GM12878 (cell line): Measurements from ENCODE around the gene HERC4. TPM values are rescaled to one million over a fixed set of nuclear protein-coding genes. Genes with fewer than 3 reads are reported as not detected.

ENCODE experiments used
- ATAC-seq: fragments of 200-7000 bp; cut with Tn5 transposase; 3 replicates; pipeline ENCODE4 v1.9.1; 2020; ENCODE audit warnings: mild to moderate bottlenecking, moderate library complexity
- BruUV-seq: library from RNA; stranded (reverse); fragments of 400-500 nt; replicated peaks from 2 replicates; lab custom pipeline; 2021; lab: Mats Ljungman, UMichigan
- CTCF ChIA-PET: fragments of 300-600 bp; sonication (Branson Sonifier 250); formaldehyde crosslinking; extraction: SDS; loops from one replicate; lab custom pipeline; 2021; ENCODE audit warnings: inconsistent platforms; lab: Yijun Ruan, JAX
- POLR2A ChIA-PET: fragments of 350-600 bp; formaldehyde crosslinking; extraction: SDS; loops from one replicate; lab custom pipeline; 2021; ENCODE audit warnings: inconsistent platforms; lab: Charles Lee
- RAD21 ChIA-PET: fragments of 300-600 bp; sonication (Branson Sonifier 250); formaldehyde crosslinking; loops from one replicate; lab custom pipeline; 2023; ENCODE audit warnings: antibody characterized with exemption; ENCODE audit not compliant: unreplicated experiment; lab: Charles Lee
- SMC1A ChIA-PET: fragments of 300-600 bp; sonication (Branson Sonifier 250); formaldehyde crosslinking; loops from one replicate; lab custom pipeline; 2023; ENCODE audit not compliant: unreplicated experiment, uncharacterized antibody; lab: Charles Lee
- DNase-seq: peaks from one replicate; pipeline ENCODE4 v3.0.0-alpha.2; 2011; ENCODE audit warnings: low read depth, low spot score
- FAIRE-seq: peaks from 3 replicates; lab custom pipeline; 2011; peaks lifted over from hg19 to GRCh38; lab: Jason Lieb, UNC
- H2AFZ ChIP-seq: 2 replicates; pipeline ENCODE4 v1.6.0; 2011; ENCODE audit warnings: low read depth, low read length, control low read depth; ENCODE audit not compliant: control insufficient read depth
- H3K27ac ChIP-seq: 2 replicates; pipeline ENCODE4 v1.5.1; 2011; ENCODE audit warnings: control low read depth; ENCODE audit not compliant: control insufficient read depth, insufficient read depth
- H3K27me3 ChIP-seq, 2 experiments: replicated peaks in 1 of 2; 2 replicates each; pipeline versions ENCODE4 v1.6.0 to v1.6.1; 2011; ENCODE audit warnings: low read length in 1 of 2; ENCODE audit not compliant: control insufficient read depth in 2 of 2, insufficient read depth in 2 of 2
- H3K36me3 ChIP-seq, 2 experiments: 2 replicates each; pipeline ENCODE4 v1.5.1; 2011; ENCODE audit warnings: low read length in 1 of 2; ENCODE audit not compliant: control insufficient read depth in 2 of 2, insufficient read depth in 2 of 2
- H3K4me1 ChIP-seq: 2 replicates; pipeline ENCODE4 v1.6.1; 2011; ENCODE audit warnings: mild to moderate bottlenecking, low read length, moderate library complexity, mixed read lengths; ENCODE audit not compliant: control insufficient read depth, insufficient read depth
- H3K4me2 ChIP-seq: 2 replicates; pipeline ENCODE4 v1.6.0; 2011; ENCODE audit warnings: control low read depth; ENCODE audit not compliant: control insufficient read depth, insufficient read depth
- H3K4me3 ChIP-seq: fragments of 200-600 bp; sonication (generic); 2 replicates; pipeline ENCODE4 v1.5.1; 2016
- H3K79me2 ChIP-seq: 2 replicates; pipeline ENCODE4 v1.6.0; 2011; ENCODE audit warnings: low read length; ENCODE audit not compliant: control insufficient read depth, insufficient read depth
- H3K9ac ChIP-seq: 2 replicates; pipeline ENCODE4 v1.8.0; 2011; ENCODE audit warnings: low read length, control low read depth, mixed read lengths; ENCODE audit not compliant: control insufficient read depth, insufficient read depth
- H3K9me3 ChIP-seq: replicated peaks from 3 replicates; pipeline ENCODE4 v1.5.1; 2011; ENCODE audit warnings: mild to moderate bottlenecking, low read length; ENCODE audit not compliant: control insufficient read depth, insufficient read depth
- H4K20me1 ChIP-seq: 2 replicates; pipeline ENCODE4 v1.6.0; 2011; ENCODE audit not compliant: control insufficient read depth, insufficient read depth
- CEBPB ChIP-seq, 2 experiments: fragments of 150-350 bp in 1 of 2; IDR thresholded peaks; 2 replicates each; pipeline ENCODE4 v1.6.1; 2012 to 2014; ENCODE audit warnings: low read depth in 2 of 2, low read length in 2 of 2, borderline replicate concordance in 1 of 2, inconsistent platforms in 1 of 2
- E2F4 ChIP-seq: IDR thresholded peaks from 2 replicates; pipeline ENCODE4 v1.6.1; 2012; ENCODE audit warnings: low read depth, low read length, improper control_type of control experiment
- EGR1 ChIP-seq, 2 experiments: IDR thresholded peaks; 1 replicate in 1 of 2; 2 replicates in 1 of 2; pipeline ENCODE4 v1.6.1; 2011 to 2012; ENCODE audit warnings: low read depth in 2 of 2, low read length in 2 of 2, borderline replicate concordance in 1 of 2, mild to moderate bottlenecking in 1 of 2, moderate library complexity in 1 of 2
- HSF1 ChIP-seq: fragments of 150-350 bp; IDR thresholded peaks from 2 replicates; pipeline ENCODE4 v1.6.1; 2014; ENCODE audit warnings: mild to moderate bottlenecking, low read depth, low read length
- PKNOX1 ChIP-seq: fragments of 450-650 bp; IDR thresholded peaks from 2 replicates; pipeline ENCODE4 v1.6.1; 2016; ENCODE audit warnings: mild to moderate bottlenecking
- RBBP5 ChIP-seq: fragments of 200-600 bp; sonication (generic); conservative IDR thresholded peaks from 2 replicates; pipeline ENCODE4 v1.6.1; 2016
- RCOR1 ChIP-seq: conservative IDR thresholded peaks from 2 replicates; pipeline ENCODE4 v1.6.1; 2012; ENCODE audit warnings: low read depth, low read length, improper control_type of control experiment
- ZBTB11 ChIP-seq: fragments of 450-650 bp; formaldehyde crosslinking; IDR thresholded peaks from 2 replicates; pipeline ENCODE4 v1.5.0; 2022; ENCODE audit warnings: mild to moderate bottlenecking, missing genetic modification characterization
- ZNF384 ChIP-seq: IDR thresholded peaks from 2 replicates; pipeline ENCODE4 v1.6.1; 2012; ENCODE audit warnings: low read depth, mild to moderate bottlenecking, low read length, improper control_type of control experiment, borderline replicate concordance
- WGBS: methylation state at CpG from one replicate; pipeline ENCODE4 v1.1.6; 2016; ENCODE audit warnings: low lambda C conversion rate; ENCODE audit not compliant: insufficient replicate concordance, insufficient coverage; ENCODE audit errors: missing lambda C conversion rate; 5-methylcytosine and 5-hydroxymethylcytosine counted together
- in situ Hi-C: fragments of 300-500 bp; cut with MboI; formaldehyde crosslinking; loops from 9 replicates; pipeline ENCODE4 v1.14.3; 2018; ENCODE audit warnings: mixed read lengths
- intact Hi-C: fragments of 100-400 bp; cut with micrococcal nuclease; formaldehyde crosslinking; loops from one replicate; pipeline ENCODE4 v1.14.2; 2022; ENCODE audit not compliant: unreplicated experiment
- polyA plus RNA-seq, 11 experiments: library from polyadenylated mRNA; depleted of rRNA in 4 of 11; unstranded in 6 of 11; stranded (reverse) in 5 of 11; fragments of >200 nt; fragmentation: Nextera tagmentation in 4 of 11; fragmentation: Illumina TruSeq in 1 of 11; extraction: Ambion mirVana in 4 of 11; extraction: Trizol in 1 of 11; gene quantifications; 1 replicate in 1 of 11; 2 replicates in 10 of 11; pipeline versions ENCODE4 v1.2.1 to v1.2.3, GENCODE V29; 2011 to 2016; ENCODE audit warnings: inconsistent platforms in 2 of 11, missing spikeins in 2 of 11, low read depth in 1 of 11
- total RNA-seq, 4 experiments: library from RNA; depleted of rRNA in 3 of 4; stranded (reverse); fragments of >200 nt in 3 of 4; fragmentation: Illumina TruSeq in 1 of 4; extraction: Trizol in 1 of 4; gene quantifications; 2 replicates each; pipeline versions ENCODE4 v1.2.1 to v1.2.3, GENCODE V29; 2013 to 2021

Gene HERC4
- total and polyA plus RNA-seq, 10 of the 15 experiments (the other 5 are each of a cell fraction or from before 2014, with no cell fraction given): 9.7 to 36.8 (median 23.4) TPM

- intact Hi-C loops: no loop called here
- ChIA-PET POLR2A (no interaction called here), SMC1A (no interaction called here), CTCF (no interaction called here), RAD21 (interaction anchor here (0.7 kb wide), 1 partner anchor 23 kb away, joined by 3 read pairs; no protein-coding TSS in a partner anchor)
- H3K4me1 ChIP-seq: no peaks in the 10 kb centered on the region
- H2AFZ ChIP-seq: no peak overlapping the region
- H3K9ac ChIP-seq: no peak overlapping the region
- WGBS: 0% methylated on average over 2 of the region's 2 CpGs
- no peak overlapping the region for H3K4me2 ChIP-seq
- BruUV-seq: no TSS peak
- ATAC-seq: no peak
- H3K79me2 ChIP-seq: no peaks in the 10 kb centered on the region
- H3K36me3 ChIP-seq: no peaks in the 10 kb centered on the region
- no peak overlapping the region for H3K4me3 ChIP-seq
- no peaks in the 10 kb centered on the region for H3K9me3 ChIP-seq
- FAIRE-seq: no peak
- TF ChIP-seq CEBPB (IDR thresholded peaks at IDR 0.05; ENCODE audit: borderline replicate concordance in 1 of 2, low read depth in 2 of 2, low read length in 2 of 2) (no peak), RBBP5 (no peak), RCOR1 (no peak), ZNF384 (no peak), E2F4 (no peak)
- no peaks in the 10 kb centered on the region for H4K20me1 ChIP-seq
- in situ Hi-C loops: no loop called here
- no peaks in the 10 kb centered on the region for H3K27me3 ChIP-seq
- H3K27ac ChIP-seq: no peak overlapping the region
- no peak for DNase-seq
Observed at GRCh38 chr10:68095153-68095552, 20.1 kb upstream of the HERC4 start.

- H3K9ac ChIP-seq: no peak overlapping the region
- POLR2A ChIA-PET: no interaction called here
- no peak overlapping the region for H3K27ac ChIP-seq
- CTCF ChIA-PET: interaction anchor here (1.2 to 1.4 kb wide), 2 partner anchors 115 to 209 kb away, joined by 3 to 5 read pairs; no protein-coding TSS in a partner anchor
- no peak overlapping the region for H3K4me3 ChIP-seq
- SMC1A ChIA-PET: no interaction called here
- no peak for ATAC-seq
- in situ Hi-C loops (no loop called here), intact Hi-C loops (no loop called here)
- no peaks in the 10 kb centered on the region for H3K79me2 ChIP-seq
- no peaks in the 10 kb centered on the region for H3K9me3 ChIP-seq
- H3K27me3 ChIP-seq: no peaks in the 10 kb centered on the region
- no peak for DNase-seq
- H2AFZ ChIP-seq: no peak overlapping the region
- WGBS: 97% methylated on average over 2 of the region's 2 CpGs
- RAD21 ChIA-PET: interaction anchor here (0.7 kb wide), 1 partner anchor 74 kb away, joined by 3 read pairs; no protein-coding TSS in a partner anchor
- peaks cover 3% of the 10 kb centered on the region; the same call in 1 of the 2 replicates for H3K4me1 ChIP-seq
- FAIRE-seq: no peak
- H3K4me2 ChIP-seq: no peak overlapping the region
- no TSS peak for BruUV-seq
- no peaks in the 10 kb centered on the region for H4K20me1 ChIP-seq
- no peaks in the 10 kb centered on the region for H3K36me3 ChIP-seq
- TF ChIP-seq HSF1: no peak
- TF ChIP-seq PKNOX1: no peak
- no peak for TF ChIP-seq CEBPB (IDR thresholded peaks at IDR 0.05; ENCODE audit: borderline replicate concordance in 1 of 2, low read depth in 2 of 2, low read length in 2 of 2)
- no peak for TF ChIP-seq EGR1 (IDR thresholded peaks at IDR 0.05; ENCODE audit: borderline replicate concordance in 1 of 2, low read depth in 2 of 2, low read length in 2 of 2)
- no peak for TF ChIP-seq ZBTB11 (CRISPR knock-in tag)
Observed at GRCh38 chr10:68092512-68092911, 17.4 kb upstream of the HERC4 start.
